Measurements from ENCODE around the gene STARD10. TPM values are rescaled to one million over a fixed set of nuclear protein-coding genes. Genes with fewer than 3 reads are reported as not detected.

STARD10 gene
- total RNA-seq, 2 donors from 2014 or later, result 32.2 to 33.3 TPM

DNA sequence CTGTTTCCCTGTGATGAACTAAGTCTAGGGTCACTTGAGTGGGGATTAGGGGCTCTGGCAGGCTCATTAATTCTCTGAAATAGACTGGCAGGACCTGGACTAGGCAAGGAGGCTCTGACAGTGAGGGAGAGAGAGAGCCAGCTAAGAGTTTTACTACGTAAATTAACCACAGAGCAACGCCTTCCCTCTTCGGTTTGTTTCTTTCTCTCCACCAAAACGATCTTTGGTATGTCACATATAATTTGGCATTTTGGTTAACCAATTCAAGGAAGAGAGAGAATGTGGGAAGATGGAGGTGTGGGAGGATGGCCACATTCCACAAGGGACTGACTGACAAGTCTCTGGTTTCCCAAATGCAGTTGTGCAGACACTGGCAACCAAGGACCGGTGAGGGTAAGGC, 48.3 kb upstream of the STARD10 start:
- no peaks in the 10 kb centered on the region for H3K4me1 ChIP-seq (ENCODE audit: control insufficient read depth, insufficient read depth, low read length)
- H3K36me3 ChIP-seq (ENCODE audit: control insufficient read depth, insufficient read depth, low read length), result no peaks in the 10 kb centered on the region
- H3K27me3 ChIP-seq (ENCODE audit: control insufficient read depth, insufficient read depth, low read length, poor library complexity, severe bottlenecking), result no peaks in the 10 kb centered on the region
- Mint-ChIP-seq H3K4me3 (no peak overlapping the region), H3K27me3 (ENCODE audit: insufficient read depth) (no peaks in the 10 kb centered on the region), H3K27ac (no peak overlapping the region), H3K36me3 (ENCODE audit: low read depth) (no peaks in the 10 kb centered on the region), H3K4me1 (no peaks in the 10 kb centered on the region), H3K9me3 (no peaks in the 10 kb centered on the region)
- WGBS, 2 experiments (ENCODE audit: insufficient coverage in 1 of 2, insufficient read length in 1 of 2), result 80 to 95% methylated on average over 2 to 5 of the region's 5 CpGs
- no peaks in the 10 kb centered on the region for H3K9me3 ChIP-seq (ENCODE audit: control insufficient read depth, low read length)
- no peak overlapping the region for H3K4me3 ChIP-seq (ENCODE audit: low read length)
- DNase-seq, result no peak
- TF ChIP-seq, protein P1, sequence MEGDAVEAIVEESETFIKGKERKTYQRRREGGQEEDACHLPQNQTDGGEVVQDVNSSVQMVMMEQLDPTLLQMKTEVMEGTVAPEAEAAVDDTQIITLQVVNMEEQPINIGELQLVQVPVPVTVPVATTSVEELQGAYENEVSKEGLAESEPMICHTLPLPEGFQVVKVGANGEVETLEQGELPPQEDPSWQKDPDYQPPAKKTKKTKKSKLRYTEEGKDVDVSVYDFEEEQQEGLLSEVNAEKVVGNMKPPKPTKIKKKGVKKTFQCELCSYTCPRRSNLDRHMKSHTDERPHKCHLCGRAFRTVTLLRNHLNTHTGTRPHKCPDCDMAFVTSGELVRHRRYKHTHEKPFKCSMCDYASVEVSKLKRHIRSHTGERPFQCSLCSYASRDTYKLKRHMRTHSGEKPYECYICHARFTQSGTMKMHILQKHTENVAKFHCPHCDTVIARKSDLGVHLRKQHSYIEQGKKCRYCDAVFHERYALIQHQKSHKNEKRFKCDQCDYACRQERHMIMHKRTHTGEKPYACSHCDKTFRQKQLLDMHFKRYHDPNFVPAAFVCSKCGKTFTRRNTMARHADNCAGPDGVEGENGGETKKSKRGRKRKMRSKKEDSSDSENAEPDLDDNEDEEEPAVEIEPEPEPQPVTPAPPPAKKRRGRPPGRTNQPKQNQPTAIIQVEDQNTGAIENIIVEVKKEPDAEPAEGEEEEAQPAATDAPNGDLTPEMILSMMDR (conservative IDR thresholded peaks at IDR 0.05), result no peak
- H3K27ac ChIP-seq (ENCODE audit: low read depth, low read length), result no peak overlapping the region
- H3K9ac ChIP-seq (ENCODE audit: extremely low read depth, low read length, poor library complexity, severe bottlenecking), result no peak overlapping the region

DNA sequence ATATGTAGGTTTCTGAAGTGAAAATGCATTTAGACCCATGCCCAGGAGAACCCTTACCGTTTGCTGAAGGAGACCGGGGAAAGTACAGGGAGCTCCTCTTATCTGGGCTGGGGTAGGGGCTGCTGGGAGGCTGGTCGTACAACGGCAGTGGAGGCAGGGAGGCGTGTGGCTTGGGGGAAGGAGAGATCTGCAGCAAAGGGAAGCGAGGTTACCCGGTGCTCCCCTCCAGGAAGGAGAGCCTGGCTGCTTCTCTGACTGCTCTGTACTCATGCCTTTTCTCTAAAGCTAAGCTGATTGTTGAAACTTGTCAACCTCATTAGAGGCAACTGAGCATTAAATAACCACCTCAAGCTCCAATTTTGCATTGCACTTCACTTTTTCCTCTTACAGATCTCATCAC, 47.5 kb upstream of the STARD10 start:
- no peaks in the 10 kb centered on the region for H3K9me3 ChIP-seq (ENCODE audit: control insufficient read depth, low read length)
- H3K4me1 ChIP-seq (ENCODE audit: control insufficient read depth, insufficient read depth, low read length), result no peaks in the 10 kb centered on the region
- TF ChIP-seq, protein P1 (conservative IDR thresholded peaks at IDR 0.05), result no peak
- no peaks in the 10 kb centered on the region for H3K36me3 Mint-ChIP-seq (ENCODE audit: low read depth)
- DNase-seq, result no peak
- no peaks in the 10 kb centered on the region for H3K9me3 Mint-ChIP-seq
- no peaks in the 10 kb centered on the region for H3K27me3 ChIP-seq (ENCODE audit: control insufficient read depth, insufficient read depth, low read length, poor library complexity, severe bottlenecking)
- no peaks in the 10 kb centered on the region for H3K27me3 Mint-ChIP-seq (ENCODE audit: insufficient read depth)
- H3K4me3 Mint-ChIP-seq, result no peak overlapping the region
- H3K4me3 ChIP-seq (ENCODE audit: low read length), result no peak overlapping the region
- no peaks in the 10 kb centered on the region for H3K36me3 ChIP-seq (ENCODE audit: control insufficient read depth, insufficient read depth, low read length)
- 93 to 94% methylated on average over 7 of the region's 7 CpGs for WGBS, 2 experiments (ENCODE audit: insufficient coverage in 1 of 2, insufficient read length in 1 of 2)
- no peaks in the 10 kb centered on the region for H3K4me1 Mint-ChIP-seq
- no peak overlapping the region for H3K27ac ChIP-seq (ENCODE audit: low read depth, low read length)
- no peak overlapping the region for H3K9ac ChIP-seq (ENCODE audit: extremely low read depth, low read length, poor library complexity, severe bottlenecking)
- H3K27ac Mint-ChIP-seq, result no peak overlapping the region

DNA sequence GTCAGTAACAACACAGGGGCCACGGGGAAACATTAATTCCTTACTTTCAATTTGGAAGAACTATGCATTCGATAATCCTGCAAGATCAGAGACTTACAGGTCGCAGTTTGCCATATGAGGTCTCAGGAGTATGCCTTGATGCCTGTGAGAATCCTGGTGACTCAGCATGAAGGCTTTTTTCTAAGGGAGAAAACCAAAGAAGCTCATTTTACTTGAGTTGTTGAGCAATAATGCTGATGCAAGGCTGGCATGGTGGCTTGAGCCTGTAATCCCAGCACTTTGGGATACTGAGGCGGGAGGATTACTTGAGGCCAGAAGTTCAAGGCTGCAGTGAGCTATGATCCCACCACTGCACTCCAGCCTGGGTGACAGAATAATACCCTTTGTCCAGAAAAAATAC, 46.9 kb upstream of the STARD10 start:
- Mint-ChIP-seq H3K9me3 (no peaks in the 10 kb centered on the region), H3K27me3 (ENCODE audit: insufficient read depth) (no peaks in the 10 kb centered on the region), H3K27ac (no peak overlapping the region), H3K36me3 (ENCODE audit: low read depth) (no peaks in the 10 kb centered on the region), H3K4me1 (no peaks in the 10 kb centered on the region), H3K4me3 (no peak overlapping the region)
- no peaks in the 10 kb centered on the region for H3K27me3 ChIP-seq (ENCODE audit: control insufficient read depth, insufficient read depth, low read length, poor library complexity, severe bottlenecking)
- TF ChIP-seq, protein P1 (conservative IDR thresholded peaks at IDR 0.05), result no peak
- H3K9me3 ChIP-seq (ENCODE audit: control insufficient read depth, low read length), result no peaks in the 10 kb centered on the region
- no peak overlapping the region for H3K4me3 ChIP-seq (ENCODE audit: low read length)
- no peak overlapping the region for H3K9ac ChIP-seq (ENCODE audit: extremely low read depth, low read length, poor library complexity, severe bottlenecking)
- H3K36me3 ChIP-seq (ENCODE audit: control insufficient read depth, insufficient read depth, low read length), result no peaks in the 10 kb centered on the region
- H3K4me1 ChIP-seq (ENCODE audit: control insufficient read depth, insufficient read depth, low read length), result no peaks in the 10 kb centered on the region
- no peak for DNase-seq
- H3K27ac ChIP-seq (ENCODE audit: low read depth, low read length), result no peak overlapping the region
- WGBS, 2 experiments (ENCODE audit: insufficient coverage in 1 of 2, insufficient read length in 1 of 2), result 83% methylated on average over 4 of the region's 4 CpGs

Measured in endodermal cell (in vitro differentiated cells).